DOHH2 (cell line): Measurements from ENCODE around the gene MYO18A.

Experiments
- EZH2phosphoT487 ChIP-seq: fragments of 200-600 bp; sonication (generic); IDR thresholded peaks from 2 replicates; pipeline ENCODE4 v1.6.1; 2017; ENCODE audit warnings: borderline replicate concordance, mild to moderate bottlenecking, antibody characterized with exemption, low read length, moderate library complexity, mixed read lengths
- TF ChIP-seq, protein P1 (sequence below): fragments of 200-600 bp; sonication (generic); IDR thresholded peaks from one replicate; pipeline ENCODE4 v1.5.1; 2014; ENCODE audit warnings: antibody characterized with exemption, mild to moderate bottlenecking, low read depth, low read length; ENCODE audit not compliant: poor library complexity, severe bottlenecking

DNA sequence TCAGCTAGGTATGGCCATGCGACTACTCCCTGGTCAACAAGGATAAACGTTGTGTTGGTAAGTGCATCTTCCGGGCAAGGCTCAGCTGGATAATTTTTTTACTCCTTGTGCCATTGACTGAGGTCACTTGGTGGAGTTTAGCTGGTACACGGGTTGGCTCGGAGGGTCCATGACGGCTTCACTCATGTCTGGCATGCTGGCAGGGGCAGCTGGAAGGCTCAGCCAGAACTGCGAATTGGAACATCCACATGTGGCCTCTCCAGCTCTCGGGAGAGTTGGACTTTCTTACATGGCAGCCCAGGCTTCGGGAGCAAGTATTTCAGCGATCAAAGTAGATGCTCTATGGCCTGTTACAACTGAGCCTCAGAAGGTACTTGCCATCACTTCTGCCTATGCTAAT lies 35.0 kb upstream of the MYO18A start:
- TF ChIP-seq, protein P1, sequence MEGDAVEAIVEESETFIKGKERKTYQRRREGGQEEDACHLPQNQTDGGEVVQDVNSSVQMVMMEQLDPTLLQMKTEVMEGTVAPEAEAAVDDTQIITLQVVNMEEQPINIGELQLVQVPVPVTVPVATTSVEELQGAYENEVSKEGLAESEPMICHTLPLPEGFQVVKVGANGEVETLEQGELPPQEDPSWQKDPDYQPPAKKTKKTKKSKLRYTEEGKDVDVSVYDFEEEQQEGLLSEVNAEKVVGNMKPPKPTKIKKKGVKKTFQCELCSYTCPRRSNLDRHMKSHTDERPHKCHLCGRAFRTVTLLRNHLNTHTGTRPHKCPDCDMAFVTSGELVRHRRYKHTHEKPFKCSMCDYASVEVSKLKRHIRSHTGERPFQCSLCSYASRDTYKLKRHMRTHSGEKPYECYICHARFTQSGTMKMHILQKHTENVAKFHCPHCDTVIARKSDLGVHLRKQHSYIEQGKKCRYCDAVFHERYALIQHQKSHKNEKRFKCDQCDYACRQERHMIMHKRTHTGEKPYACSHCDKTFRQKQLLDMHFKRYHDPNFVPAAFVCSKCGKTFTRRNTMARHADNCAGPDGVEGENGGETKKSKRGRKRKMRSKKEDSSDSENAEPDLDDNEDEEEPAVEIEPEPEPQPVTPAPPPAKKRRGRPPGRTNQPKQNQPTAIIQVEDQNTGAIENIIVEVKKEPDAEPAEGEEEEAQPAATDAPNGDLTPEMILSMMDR = no peak
- no peak for TF ChIP-seq EZH2phosphoT487
